ENCODE measurements around the gene NHS. TPM values are rescaled to one million over a fixed set of nuclear protein-coding genes. Genes with fewer than 3 reads are reported as not detected.

The NHS gene
- total RNA-seq, 4 donors from 2014 or later = 6.9 to 16.9 (median 9.9) TPM

DNA sequence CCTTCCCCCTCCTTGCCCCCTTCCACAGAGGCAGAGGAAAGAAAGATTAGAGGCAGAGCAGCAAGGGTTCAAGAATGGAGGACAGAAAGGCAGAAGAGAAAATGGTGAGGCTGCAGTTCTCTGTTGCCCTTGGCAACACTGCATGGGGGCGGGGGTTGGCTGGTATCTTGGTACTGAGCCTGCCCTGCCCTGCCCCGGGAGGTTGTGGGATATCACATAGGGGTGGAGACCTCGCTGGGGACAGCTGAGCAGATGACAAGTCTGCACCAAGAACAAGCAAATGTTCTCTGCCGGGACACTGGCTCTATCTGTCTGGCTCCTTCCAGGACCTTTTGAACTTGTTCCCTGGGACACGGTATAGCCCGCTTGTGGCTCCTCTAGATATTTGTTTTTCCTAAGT, 39.8 kb downstream of the NHS start:
- no peaks in the 10 kb centered on the region for H3K27me3 ChIP-seq
- intact Hi-C loops (cut with DNase I) = no loop called here
- no peak for TF ChIP-seq POLR2A (IDR thresholded peaks at IDR 0.05)
- TF ChIP-seq, protein P1, sequence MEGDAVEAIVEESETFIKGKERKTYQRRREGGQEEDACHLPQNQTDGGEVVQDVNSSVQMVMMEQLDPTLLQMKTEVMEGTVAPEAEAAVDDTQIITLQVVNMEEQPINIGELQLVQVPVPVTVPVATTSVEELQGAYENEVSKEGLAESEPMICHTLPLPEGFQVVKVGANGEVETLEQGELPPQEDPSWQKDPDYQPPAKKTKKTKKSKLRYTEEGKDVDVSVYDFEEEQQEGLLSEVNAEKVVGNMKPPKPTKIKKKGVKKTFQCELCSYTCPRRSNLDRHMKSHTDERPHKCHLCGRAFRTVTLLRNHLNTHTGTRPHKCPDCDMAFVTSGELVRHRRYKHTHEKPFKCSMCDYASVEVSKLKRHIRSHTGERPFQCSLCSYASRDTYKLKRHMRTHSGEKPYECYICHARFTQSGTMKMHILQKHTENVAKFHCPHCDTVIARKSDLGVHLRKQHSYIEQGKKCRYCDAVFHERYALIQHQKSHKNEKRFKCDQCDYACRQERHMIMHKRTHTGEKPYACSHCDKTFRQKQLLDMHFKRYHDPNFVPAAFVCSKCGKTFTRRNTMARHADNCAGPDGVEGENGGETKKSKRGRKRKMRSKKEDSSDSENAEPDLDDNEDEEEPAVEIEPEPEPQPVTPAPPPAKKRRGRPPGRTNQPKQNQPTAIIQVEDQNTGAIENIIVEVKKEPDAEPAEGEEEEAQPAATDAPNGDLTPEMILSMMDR (IDR thresholded peaks at IDR 0.05) = no peak
- H3K4me1 ChIP-seq = no peaks in the 10 kb centered on the region
- DNase-seq = no peak
- no peak overlapping the region for H3K27ac ChIP-seq
- no peaks in the 10 kb centered on the region for H3K9me3 ChIP-seq
- H3K36me3 ChIP-seq = no peaks in the 10 kb centered on the region
- no peak overlapping the region for H3K4me3 ChIP-seq (replicated peaks in 1 of 3)
- WGBS, 2 donors = 34 to 38% methylated on average over 6 of the region's 6 CpGs

DNA sequence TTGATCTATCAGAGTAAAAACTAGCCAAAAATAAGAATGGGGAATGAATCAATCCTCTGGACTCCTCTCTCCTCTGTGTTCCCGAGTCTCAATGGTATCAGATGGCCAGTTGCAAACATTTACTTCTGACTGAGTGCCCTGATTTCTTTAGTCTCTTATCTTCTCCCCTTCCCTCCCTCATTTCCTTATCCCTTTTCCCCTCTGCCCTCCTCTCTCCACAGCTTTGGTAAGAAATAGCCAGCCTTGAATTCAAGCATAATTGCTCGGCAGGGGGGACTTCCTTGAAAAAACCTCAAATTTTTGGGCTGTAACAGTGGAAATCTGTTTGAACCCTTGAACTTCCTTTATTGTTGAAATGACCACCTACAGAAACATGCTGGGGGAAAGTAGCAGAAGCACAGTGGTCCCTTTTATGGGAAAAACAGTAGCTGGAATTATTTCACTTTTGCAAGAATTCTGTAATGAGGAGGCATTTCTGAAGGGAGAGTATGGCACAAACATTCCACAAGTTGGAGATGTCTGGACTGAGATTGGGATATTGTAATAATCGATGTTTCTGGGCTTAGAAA, 40.3 kb downstream of the NHS start:
- WGBS, 2 donors = 54 to 59% methylated on average over 3 of the region's 3 CpGs
- Histone ChIP-seq H3K9me3 (no peaks in the 10 kb centered on the region), H3K27me3 (no peaks in the 10 kb centered on the region), H3K36me3 (no peaks in the 10 kb centered on the region), H3K4me3 (replicated peaks in 1 of 3) (no peak overlapping the region), H3K4me1 (no peaks in the 10 kb centered on the region), H3K27ac (no peak overlapping the region)
- intact Hi-C loops (cut with DNase I) = no loop called here
- TF ChIP-seq POLR2A (IDR thresholded peaks at IDR 0.05) = no peak
- TF ChIP-seq, protein P1 (IDR thresholded peaks at IDR 0.05) = no peak
- no peak for DNase-seq

DNA sequence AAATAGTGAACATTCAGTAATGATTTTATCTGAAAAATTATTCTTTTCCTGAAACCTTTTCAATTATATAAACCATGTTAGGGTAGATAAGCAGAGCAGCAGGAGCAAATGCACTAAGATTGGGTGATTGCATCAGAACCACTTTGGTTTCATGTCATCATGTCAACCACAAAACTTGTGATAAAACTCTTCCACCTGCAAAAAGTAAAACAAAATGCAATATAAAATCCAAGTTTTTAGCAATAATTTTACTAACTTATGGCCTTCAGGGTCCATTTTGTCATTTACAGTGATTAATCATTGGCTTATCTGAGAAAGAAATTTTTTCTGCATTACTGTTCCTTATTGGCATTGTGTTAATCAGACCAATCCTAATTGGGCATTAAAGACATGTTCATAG, 42.4 kb downstream of the NHS start:
- no peak overlapping the region for H3K27ac ChIP-seq
- TF ChIP-seq, protein P1 (IDR thresholded peaks at IDR 0.05) = no peak
- TF ChIP-seq POLR2A (IDR thresholded peaks at IDR 0.05) = no peak
- H3K9me3 ChIP-seq = no peaks in the 10 kb centered on the region
- no peaks in the 10 kb centered on the region for H3K4me1 ChIP-seq
- H3K36me3 ChIP-seq = no peaks in the 10 kb centered on the region
- no peaks in the 10 kb centered on the region for H3K27me3 ChIP-seq
- intact Hi-C loops (cut with DNase I) = no loop called here
- no peak for DNase-seq
- no peak overlapping the region for H3K4me3 ChIP-seq (replicated peaks in 1 of 3)

DNA sequence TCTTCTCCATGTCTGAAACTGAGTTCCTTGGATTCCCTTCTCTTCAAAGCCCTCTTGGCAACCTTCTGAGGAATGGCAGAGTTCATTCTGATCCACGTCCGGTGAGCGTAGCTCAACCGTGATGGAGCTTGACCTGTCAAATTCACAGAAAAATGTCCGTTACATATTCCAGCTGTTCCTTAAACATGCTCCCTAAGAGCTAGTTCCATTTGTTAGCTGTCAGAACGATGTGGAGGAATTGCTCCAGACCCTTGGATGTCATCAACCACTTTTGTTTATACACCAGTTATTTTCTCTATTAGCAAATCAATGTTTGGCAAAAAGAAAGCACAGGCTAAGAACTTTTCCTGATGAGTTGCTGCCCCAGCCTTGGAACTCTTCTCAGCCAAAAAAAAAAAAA, 50.1 kb downstream of the NHS start:
- Histone ChIP-seq H3K27ac (no peak overlapping the region), H3K36me3 (no peaks in the 10 kb centered on the region), H3K4me3 (replicated peaks in 1 of 3) (no peak overlapping the region), H3K27me3 (no peaks in the 10 kb centered on the region), H3K4me1 (no peaks in the 10 kb centered on the region), H3K9me3 (no peaks in the 10 kb centered on the region)
- DNase-seq = no peak
- no peak for TF ChIP-seq POLR2A (IDR thresholded peaks at IDR 0.05)
- TF ChIP-seq, protein P1 (IDR thresholded peaks at IDR 0.05) = no peak
- intact Hi-C loops (cut with DNase I) = no loop called here
- 80 to 86% methylated on average over 6 of the region's 6 CpGs for WGBS, 2 donors

DNA sequence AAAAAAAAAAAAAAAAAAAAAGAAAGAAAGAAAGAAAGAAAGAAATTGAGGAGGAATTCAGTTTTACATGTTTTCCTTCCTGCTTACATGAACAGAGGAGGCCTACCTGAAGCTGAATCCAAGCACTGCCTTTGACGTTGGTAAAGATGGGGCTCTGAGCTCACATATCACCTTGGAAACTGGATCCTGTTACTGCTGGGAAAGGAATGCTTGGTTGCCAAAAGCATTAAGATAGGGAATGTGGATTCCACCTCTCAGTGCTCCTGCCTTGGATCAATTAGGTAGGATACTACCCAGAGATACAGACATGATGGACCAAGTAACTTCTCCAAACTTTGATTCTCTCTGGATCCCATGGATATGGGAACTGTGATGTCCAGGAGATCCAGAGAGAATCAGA, 50.6 kb downstream of the NHS start:
- DNase-seq = no peak
- intact Hi-C loops (cut with DNase I) = no loop called here

More for the DNA sequence above, 50.6 kb downstream of the NHS start:
- Histone ChIP-seq H3K27ac (no peak overlapping the region), H3K4me1 (no peaks in the 10 kb centered on the region), H3K9me3 (no peaks in the 10 kb centered on the region), H3K27me3 (no peaks in the 10 kb centered on the region), H3K36me3 (no peaks in the 10 kb centered on the region), H3K4me3 (replicated peaks in 1 of 3) (no peak overlapping the region)
- TF ChIP-seq POLR2A (IDR thresholded peaks at IDR 0.05) = no peak
- TF ChIP-seq, protein P1 (IDR thresholded peaks at IDR 0.05) = no peak
- WGBS, 2 donors = 67 to 75% methylated on average over 1 of the region's 1 CpG

All from thyroid gland (tissue), 4 donors.